ENCODE results near the gene ZNF385B. TPM values are rescaled to one million over a fixed set of nuclear protein-coding genes. Genes with fewer than 3 reads are reported as not detected.

Gene ZNF385B
- total RNA-seq, 2 donors from 2014 or later = 5.3 to 18.1 TPM

DNA sequence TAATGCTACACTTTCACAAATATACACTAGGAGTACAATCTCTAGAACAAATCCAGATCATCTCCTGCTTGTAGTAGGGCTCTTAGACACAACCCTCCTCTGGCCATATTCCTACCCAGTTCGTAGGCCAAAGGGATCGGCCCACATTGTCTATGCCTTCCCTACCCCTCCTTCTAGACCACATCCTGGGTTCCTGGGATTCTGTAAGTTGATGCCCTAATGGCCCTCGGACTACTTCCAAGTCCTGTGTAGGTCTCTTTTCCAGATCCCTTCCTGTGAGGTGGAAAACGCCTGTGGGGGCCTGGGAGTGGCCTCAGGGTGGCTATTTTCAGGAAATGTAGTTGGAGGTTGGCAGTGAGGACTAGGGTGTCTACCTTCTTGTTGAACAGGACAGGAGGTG is 289.7 kb downstream of the ZNF385B start:
- Histone ChIP-seq H3K9me3 (ENCODE audit: control insufficient read depth, low read length) (no peaks in the 10 kb centered on the region), H3K4me1 (ENCODE audit: control insufficient read depth, insufficient read depth, low read length) (no peaks in the 10 kb centered on the region), H3K27me3 (ENCODE audit: control insufficient read depth, insufficient read depth, low read length, poor library complexity, severe bottlenecking) (no peaks in the 10 kb centered on the region), H3K9ac (ENCODE audit: extremely low read depth, low read length, poor library complexity, severe bottlenecking) (no peak overlapping the region), H3K4me3 (ENCODE audit: low read length) (no peak overlapping the region), H3K36me3 (ENCODE audit: control insufficient read depth, insufficient read depth, low read length) (no peaks in the 10 kb centered on the region), H3K27ac (ENCODE audit: low read depth, low read length) (no peak overlapping the region)
- TF ChIP-seq, protein P1, sequence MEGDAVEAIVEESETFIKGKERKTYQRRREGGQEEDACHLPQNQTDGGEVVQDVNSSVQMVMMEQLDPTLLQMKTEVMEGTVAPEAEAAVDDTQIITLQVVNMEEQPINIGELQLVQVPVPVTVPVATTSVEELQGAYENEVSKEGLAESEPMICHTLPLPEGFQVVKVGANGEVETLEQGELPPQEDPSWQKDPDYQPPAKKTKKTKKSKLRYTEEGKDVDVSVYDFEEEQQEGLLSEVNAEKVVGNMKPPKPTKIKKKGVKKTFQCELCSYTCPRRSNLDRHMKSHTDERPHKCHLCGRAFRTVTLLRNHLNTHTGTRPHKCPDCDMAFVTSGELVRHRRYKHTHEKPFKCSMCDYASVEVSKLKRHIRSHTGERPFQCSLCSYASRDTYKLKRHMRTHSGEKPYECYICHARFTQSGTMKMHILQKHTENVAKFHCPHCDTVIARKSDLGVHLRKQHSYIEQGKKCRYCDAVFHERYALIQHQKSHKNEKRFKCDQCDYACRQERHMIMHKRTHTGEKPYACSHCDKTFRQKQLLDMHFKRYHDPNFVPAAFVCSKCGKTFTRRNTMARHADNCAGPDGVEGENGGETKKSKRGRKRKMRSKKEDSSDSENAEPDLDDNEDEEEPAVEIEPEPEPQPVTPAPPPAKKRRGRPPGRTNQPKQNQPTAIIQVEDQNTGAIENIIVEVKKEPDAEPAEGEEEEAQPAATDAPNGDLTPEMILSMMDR (conservative IDR thresholded peaks at IDR 0.05) = no peak
- Mint-ChIP-seq H3K4me1 (peaks cover 16% of the 10 kb centered on the region), H3K4me3 (no peak overlapping the region), H3K27me3 (ENCODE audit: insufficient read depth) (no peaks in the 10 kb centered on the region), H3K9me3 (peaks cover 4% of the 10 kb centered on the region), H3K27ac (no peak overlapping the region), H3K36me3 (ENCODE audit: low read depth) (no peaks in the 10 kb centered on the region)
- WGBS, 2 experiments (ENCODE audit: insufficient coverage in 1 of 2, insufficient read length in 1 of 2) = 80 to 100% methylated on average over 1 to 4 of the region's 4 CpGs
- DNase-seq = no peak

GRCh38 chr2:179571252-179571651 is 290.2 kb downstream of the ZNF385B start:
- H3K9me3 ChIP-seq (ENCODE audit: control insufficient read depth, low read length) = no peaks in the 10 kb centered on the region
- no peaks in the 10 kb centered on the region for H3K27me3 Mint-ChIP-seq (ENCODE audit: insufficient read depth)
- no peak overlapping the region for H3K4me3 ChIP-seq (ENCODE audit: low read length)
- TF ChIP-seq, protein P1 (conservative IDR thresholded peaks at IDR 0.05) = no peak
- H3K4me1 Mint-ChIP-seq = peaks cover 14% of the 10 kb centered on the region
- H3K36me3 ChIP-seq (ENCODE audit: control insufficient read depth, insufficient read depth, low read length) = no peaks in the 10 kb centered on the region
- WGBS, 2 experiments (ENCODE audit: insufficient coverage in 1 of 2, insufficient read length in 1 of 2) = 96% methylated on average over 1 of the region's 1 CpG; no CpG with 5 or more reads in 1 of the 2 experiments
- peaks cover under 1% of the 10 kb centered on the region for H3K4me1 ChIP-seq (ENCODE audit: control insufficient read depth, insufficient read depth, low read length)
- H3K27ac Mint-ChIP-seq = no peak overlapping the region
- no peaks in the 10 kb centered on the region for H3K36me3 Mint-ChIP-seq (ENCODE audit: low read depth)
- H3K9ac ChIP-seq (ENCODE audit: extremely low read depth, low read length, poor library complexity, severe bottlenecking) = no peak overlapping the region
- no peak overlapping the region for H3K4me3 Mint-ChIP-seq
- H3K27ac ChIP-seq (ENCODE audit: low read depth, low read length) = no peak overlapping the region
- DNase-seq = no peak
- no peaks in the 10 kb centered on the region for H3K27me3 ChIP-seq (ENCODE audit: control insufficient read depth, insufficient read depth, low read length, poor library complexity, severe bottlenecking)
- H3K9me3 Mint-ChIP-seq = peaks cover 4% of the 10 kb centered on the region

GRCh38 chr2:179569831-179570233 is 291.6 kb downstream of the ZNF385B start:
- WGBS, 2 experiments (ENCODE audit: insufficient coverage in 1 of 2, insufficient read length in 1 of 2) = 100% methylated on average over 1 of the region's 1 CpG; no CpG with 5 or more reads in 1 of the 2 experiments
- no peak overlapping the region for H3K4me3 Mint-ChIP-seq
- no peak for DNase-seq
- no peak overlapping the region for H3K9ac ChIP-seq (ENCODE audit: extremely low read depth, low read length, poor library complexity, severe bottlenecking)
- peaks cover 4% of the 10 kb centered on the region for H3K9me3 Mint-ChIP-seq
- no peaks in the 10 kb centered on the region for H3K36me3 Mint-ChIP-seq (ENCODE audit: low read depth)
- no peaks in the 10 kb centered on the region for H3K27me3 Mint-ChIP-seq (ENCODE audit: insufficient read depth)
- no peak overlapping the region for H3K27ac Mint-ChIP-seq
- no peaks in the 10 kb centered on the region for H3K36me3 ChIP-seq (ENCODE audit: control insufficient read depth, insufficient read depth, low read length)
- TF ChIP-seq, protein P1 (conservative IDR thresholded peaks at IDR 0.05) = no peak
- H3K4me3 ChIP-seq (ENCODE audit: low read length) = no peak overlapping the region
- peaks cover 25% of the 10 kb centered on the region for H3K4me1 Mint-ChIP-seq
- H3K9me3 ChIP-seq (ENCODE audit: control insufficient read depth, low read length) = no peaks in the 10 kb centered on the region
- no peak overlapping the region for H3K27ac ChIP-seq (ENCODE audit: low read depth, low read length)
- H3K4me1 ChIP-seq (ENCODE audit: control insufficient read depth, insufficient read depth, low read length) = peaks cover 4% of the 10 kb centered on the region
- no peaks in the 10 kb centered on the region for H3K27me3 ChIP-seq (ENCODE audit: control insufficient read depth, insufficient read depth, low read length, poor library complexity, severe bottlenecking)

Data from endodermal cell (in vitro differentiated cells).